Stimulated activated CD4-positive, alpha-beta T cell treated with anti-CD3 and anti-CD28 coated beads, TNF-alpha, amount 100 ng/mL, for 48 hours (primary cell): ENCODE measurements around the gene TOPBP1.
"Not testable (repeated sequence)": the region's sequence is repeated elsewhere in the genome, so short reads cannot be mapped to it uniquely, and the experiment has no call there.

Experiments
- DNase-seq, 3 donors: peaks; one replicate each; pipeline ENCODE4 v3.0.0-alpha.2; 2020; ENCODE audit warnings: low read depth in 3 of 3

Gene TOPBP1

GRCh38 chr3:133570937-133571320 is 90.8 kb downstream of the TOPBP1 start:
- DNase-seq = no peak

GRCh38 chr3:133570139-133570936 is 91.4 kb downstream of the TOPBP1 start:
- no peak for DNase-seq

GRCh38 chr3:133568294-133569014 is 93.3 kb downstream of the TOPBP1 start:
- no peak for DNase-seq

GRCh38 chr3:133563816-133564215 is 97.9 kb downstream of the TOPBP1 start:
- no peak for DNase-seq

GRCh38 chr3:133563186-133563591 is 98.6 kb downstream of the TOPBP1 start:
- DNase-seq = no peak

- DNase-seq = no peak
These were observed 99.4 kb downstream of the TOPBP1 start for GRCh38 chr3:133562376-133562775.

GRCh38 chr3:133561679-133562078 is 100.1 kb downstream of the TOPBP1 start:
- DNase-seq = no peak

- DNase-seq = not testable (repeated sequence)
These were observed 110.2 kb downstream of the TOPBP1 start for GRCh38 chr3:133551589-133551988.
